ENCODE data around the gene NANOGP8. TPM values are rescaled to one million over a fixed set of nuclear protein-coding genes. Genes with fewer than 3 reads are reported as not detected.
"Not testable (repeated sequence)": the region's sequence is repeated elsewhere in the genome, so short reads cannot be mapped to it uniquely, and the experiment has no call there.

The NANOGP8 gene
- total RNA-seq, 2 experiments from 2014 or later: not detected

DNA sequence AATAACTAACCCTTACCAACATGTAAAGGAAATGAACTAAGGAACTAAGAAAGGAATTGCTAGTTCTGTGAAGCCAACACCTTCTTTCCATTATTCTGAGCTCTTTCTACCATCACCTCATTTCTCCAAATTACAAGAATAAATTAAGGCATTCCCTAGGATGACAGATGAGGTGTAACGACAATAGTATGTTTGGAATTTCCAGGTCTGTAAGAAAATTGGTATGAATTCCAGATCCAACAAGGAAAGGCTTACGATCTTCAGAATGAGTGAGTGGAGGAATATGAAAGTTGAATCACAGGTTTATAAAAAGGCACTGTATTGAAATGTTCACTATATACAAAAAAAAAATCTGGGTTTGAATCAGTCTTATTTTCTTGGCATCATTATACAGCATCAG, 4.5 kb upstream of the NANOGP8 start:
- Mint-ChIP-seq H3K4me1 (ENCODE audit: low read depth) (no peaks in the 10 kb centered on the region), H3K9me3 (no peaks in the 10 kb centered on the region), H3K27me3 (no peaks in the 10 kb centered on the region), H3K27ac (no peak overlapping the region), H3K4me3 (no peak overlapping the region), H3K36me3 (ENCODE audit: low read depth) (no peaks in the 10 kb centered on the region)
- intact Hi-C loops (cut with micrococcal nuclease): no loop called here
- CTCF ChIA-PET: interaction anchor here (2.0 kb wide), 1 partner anchor 11 kb away, joined by 6 read pairs; no protein-coding TSS in a partner anchor
- no peak for DNase-seq
- POLR2A ChIA-PET: no interaction called here
- TF ChIP-seq CTCF (IDR thresholded peaks at IDR 0.05): no peak
- no peak for ATAC-seq

GRCh38 chr15:35088329-35088728, 3.2 kb upstream of the NANOGP8 start:
- H3K4me3 Mint-ChIP-seq: no peak overlapping the region
- no peak overlapping the region for H3K27ac Mint-ChIP-seq
- TF ChIP-seq CTCF (IDR thresholded peaks at IDR 0.05): no peak
- no peak for ATAC-seq
- no peaks in the 10 kb centered on the region for H3K36me3 Mint-ChIP-seq (ENCODE audit: low read depth)
- no peaks in the 10 kb centered on the region for H3K9me3 Mint-ChIP-seq
- H3K4me1 Mint-ChIP-seq (ENCODE audit: low read depth): no peaks in the 10 kb centered on the region
- intact Hi-C loops (cut with micrococcal nuclease): no loop called here
- no peak for DNase-seq
- H3K27me3 Mint-ChIP-seq: no peaks in the 10 kb centered on the region
- POLR2A ChIA-PET: interaction anchor here (0.7 kb wide), 1 partner anchor 10 kb away, joined by 3 read pairs; no protein-coding TSS in a partner anchor
- CTCF ChIA-PET: no interaction called here

- no peaks in the 10 kb centered on the region for H3K36me3 Mint-ChIP-seq (ENCODE audit: low read depth)
- no peaks in the 10 kb centered on the region for H3K4me1 Mint-ChIP-seq (ENCODE audit: low read depth)
- ATAC-seq (no peak), DNase-seq (no peak)
- CTCF ChIA-PET: no interaction called here
- H3K27me3 Mint-ChIP-seq: no peaks in the 10 kb centered on the region
- H3K9me3 Mint-ChIP-seq: no peaks in the 10 kb centered on the region
- TF ChIP-seq CTCF (IDR thresholded peaks at IDR 0.05): no peak
- no peak overlapping the region for H3K27ac Mint-ChIP-seq
- POLR2A ChIA-PET: interaction anchor here (0.7 kb wide), 1 partner anchor 9 kb away, joined by 3 read pairs; no protein-coding TSS in a partner anchor
- intact Hi-C loops (cut with micrococcal nuclease): no loop called here
- H3K4me3 Mint-ChIP-seq: no peak overlapping the region
These were observed 2.7 kb upstream of the NANOGP8 start for GRCh38 chr15:35087759-35088158.

GRCh38 chr15:35082371-35083348, 2.4 kb downstream of the NANOGP8 start:
- ATAC-seq; DNase-seq; CTCF ChIA-PET; H3K36me3 Mint-ChIP-seq (ENCODE audit: low read depth); H3K4me1 Mint-ChIP-seq (ENCODE audit: low read depth); H3K9me3 Mint-ChIP-seq; intact Hi-C loops (cut with micrococcal nuclease); H3K27me3 Mint-ChIP-seq; H3K4me3 Mint-ChIP-seq; H3K27ac Mint-ChIP-seq; POLR2A ChIA-PET: not testable (repeated sequence)

- CTCF ChIA-PET; H3K4me1 Mint-ChIP-seq (ENCODE audit: low read depth); ATAC-seq; intact Hi-C loops (cut with micrococcal nuclease); H3K4me3 Mint-ChIP-seq; H3K27me3 Mint-ChIP-seq; H3K36me3 Mint-ChIP-seq (ENCODE audit: low read depth); H3K27ac Mint-ChIP-seq; DNase-seq; H3K9me3 Mint-ChIP-seq; POLR2A ChIA-PET: not testable (repeated sequence)
These were observed 3.3 kb downstream of the NANOGP8 start for GRCh38 chr15:35081626-35082365.

Data from activated CD8-positive, alpha-beta T cell treated with anti-CD3 and anti-CD28 coated beads for 36 hours (primary cell).